Measurements from ENCODE around the gene HIVEP1. TPM values are rescaled to one million over a fixed set of nuclear protein-coding genes. Genes with fewer than 3 reads are reported as not detected.
"Not testable (repeated sequence)": the region's sequence is repeated elsewhere in the genome, so short reads cannot be mapped to it uniquely, and the experiment has no call there.

The HIVEP1 gene
- total and polyA plus RNA-seq, 3 donors from 2014 or later, result 15.5 to 53.3 (median 44.1) TPM

DNA sequence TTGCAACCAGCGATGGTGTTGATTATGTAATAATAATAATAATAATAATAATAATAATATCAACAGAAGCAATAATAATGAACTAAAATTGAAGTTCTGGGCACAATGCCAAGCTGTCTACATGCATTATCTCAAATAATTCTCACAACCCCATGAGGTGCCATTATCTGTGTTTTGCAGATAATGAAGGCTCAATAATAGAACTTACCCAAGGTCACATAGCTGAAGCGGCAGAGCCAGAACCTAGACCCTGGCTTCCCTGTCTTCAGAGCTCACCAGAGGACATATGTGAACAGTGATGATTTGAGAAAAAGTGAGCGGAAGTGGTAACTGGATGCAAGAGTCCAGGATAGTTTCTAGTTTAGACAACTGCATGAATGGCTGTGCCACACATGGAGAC, 91.0 kb downstream of the HIVEP1 start:
- no peak for DNase-seq

GRCh38 chr6:12105271-12105670, 93.2 kb downstream of the HIVEP1 start:
- H3K27ac ChIP-seq, result no peak overlapping the region
- no peak overlapping the region for H3K4me3 ChIP-seq
- no peak for DNase-seq
- intact Hi-C loops (cut with DNase I; ENCODE audit: low total_unique reads), result no loop called here
- H3K27me3 ChIP-seq, result no peaks in the 10 kb centered on the region
- WGBS, 2 donors, result 88 to 98% methylated on average over 2 of the region's 2 CpGs
- H3K36me3 ChIP-seq (ENCODE audit: low read depth, missing control alignments), result no peaks in the 10 kb centered on the region
- TF ChIP-seq, protein P1, sequence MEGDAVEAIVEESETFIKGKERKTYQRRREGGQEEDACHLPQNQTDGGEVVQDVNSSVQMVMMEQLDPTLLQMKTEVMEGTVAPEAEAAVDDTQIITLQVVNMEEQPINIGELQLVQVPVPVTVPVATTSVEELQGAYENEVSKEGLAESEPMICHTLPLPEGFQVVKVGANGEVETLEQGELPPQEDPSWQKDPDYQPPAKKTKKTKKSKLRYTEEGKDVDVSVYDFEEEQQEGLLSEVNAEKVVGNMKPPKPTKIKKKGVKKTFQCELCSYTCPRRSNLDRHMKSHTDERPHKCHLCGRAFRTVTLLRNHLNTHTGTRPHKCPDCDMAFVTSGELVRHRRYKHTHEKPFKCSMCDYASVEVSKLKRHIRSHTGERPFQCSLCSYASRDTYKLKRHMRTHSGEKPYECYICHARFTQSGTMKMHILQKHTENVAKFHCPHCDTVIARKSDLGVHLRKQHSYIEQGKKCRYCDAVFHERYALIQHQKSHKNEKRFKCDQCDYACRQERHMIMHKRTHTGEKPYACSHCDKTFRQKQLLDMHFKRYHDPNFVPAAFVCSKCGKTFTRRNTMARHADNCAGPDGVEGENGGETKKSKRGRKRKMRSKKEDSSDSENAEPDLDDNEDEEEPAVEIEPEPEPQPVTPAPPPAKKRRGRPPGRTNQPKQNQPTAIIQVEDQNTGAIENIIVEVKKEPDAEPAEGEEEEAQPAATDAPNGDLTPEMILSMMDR (IDR thresholded peaks at IDR 0.05), result no peak
- TF ChIP-seq POLR2A (IDR thresholded peaks at IDR 0.05), result no peak
- no peaks in the 10 kb centered on the region for H3K9me3 ChIP-seq
- H3K4me1 ChIP-seq, result no peaks in the 10 kb centered on the region

More for the DNA sequence above, 91.0 kb downstream of the HIVEP1 start:
- no peak overlapping the region for H3K4me3 ChIP-seq
- no peaks in the 10 kb centered on the region for H3K36me3 ChIP-seq (ENCODE audit: low read depth, missing control alignments)
- H3K4me1 ChIP-seq, result no peaks in the 10 kb centered on the region
- no peak overlapping the region for H3K27ac ChIP-seq
- no peak for TF ChIP-seq POLR2A (IDR thresholded peaks at IDR 0.05)
- TF ChIP-seq, protein P1 (IDR thresholded peaks at IDR 0.05), result no peak
- no peaks in the 10 kb centered on the region for H3K9me3 ChIP-seq
- intact Hi-C loops (cut with DNase I; ENCODE audit: low total_unique reads), result no loop called here
- H3K27me3 ChIP-seq, result no peaks in the 10 kb centered on the region
- 76 to 85% methylated on average over 3 of the region's 3 CpGs for WGBS, 2 donors

DNA sequence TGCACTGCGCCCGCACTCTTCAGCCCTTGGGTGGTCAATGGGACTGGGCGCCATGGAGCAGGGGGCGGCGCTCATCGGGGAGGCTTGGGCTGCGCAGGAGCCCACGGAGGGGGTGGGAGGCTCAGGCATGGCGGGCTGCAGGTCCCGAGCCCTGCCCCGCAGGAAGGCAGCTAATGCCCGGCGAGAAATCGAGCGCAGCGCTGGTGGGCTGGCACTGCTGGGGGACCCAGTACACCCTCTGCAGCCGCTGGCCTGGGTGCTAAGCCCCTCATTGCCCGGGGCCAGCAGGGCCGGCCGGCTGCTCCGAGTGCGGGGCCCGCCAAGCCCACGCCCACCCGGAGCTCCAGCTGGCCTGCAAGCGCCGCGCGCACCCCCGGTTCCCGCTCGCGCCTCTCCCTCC, 96.3 kb downstream of the HIVEP1 start:
- DNase-seq; H3K27ac ChIP-seq; H3K27me3 ChIP-seq; H3K36me3 ChIP-seq (ENCODE audit: low read depth, missing control alignments); H3K9me3 ChIP-seq; H3K4me1 ChIP-seq; intact Hi-C loops (cut with DNase I; ENCODE audit: low total_unique reads): not testable (repeated sequence)
- 84 to 96% methylated on average over 8 to 17 of the region's 33 CpGs for WGBS, 2 donors
- peak overlapping the region; percentile 21 to 36 for H3K4me3 ChIP-seq

DNA sequence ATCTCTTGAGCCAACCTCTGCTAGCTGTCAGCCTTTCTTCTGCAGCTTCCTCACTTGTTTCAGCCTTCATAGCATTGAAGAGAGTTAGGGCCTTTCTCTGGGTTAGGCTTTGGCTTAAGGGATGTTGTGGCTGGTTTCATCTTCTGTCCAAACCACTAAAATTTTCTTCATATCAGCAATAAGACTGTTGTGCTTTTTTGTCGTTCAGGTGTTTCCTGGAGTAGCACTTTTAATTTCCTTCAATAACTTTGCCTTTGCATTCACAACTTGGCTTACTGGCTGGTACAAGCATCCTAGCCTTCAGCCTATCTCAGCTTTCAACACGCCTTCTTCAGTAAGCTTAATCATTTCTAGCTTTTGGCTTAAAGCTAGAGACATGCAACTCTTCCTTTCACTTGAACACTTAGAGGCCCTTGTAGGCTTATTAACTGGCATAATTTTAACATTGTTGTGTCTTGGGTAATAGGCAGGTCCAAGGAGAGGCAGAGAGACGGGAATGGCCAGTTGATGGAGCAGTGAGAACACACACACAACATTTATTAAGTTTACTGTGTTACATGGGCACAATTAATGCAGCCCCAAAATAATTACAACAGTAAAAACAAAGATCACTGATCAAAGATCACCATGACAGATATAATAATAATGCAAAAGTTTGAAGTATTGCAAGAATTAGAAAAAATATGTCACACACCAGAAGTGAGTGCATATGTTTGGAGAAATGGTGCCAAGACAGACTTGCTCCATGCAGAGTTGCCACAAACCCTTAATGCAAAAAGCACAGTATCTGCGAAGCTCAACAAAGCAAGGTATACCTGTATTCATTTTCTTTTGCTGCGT, 98.6 kb downstream of the HIVEP1 start:
- H3K27me3 ChIP-seq, result no peaks in the 10 kb centered on the region
- H3K9me3 ChIP-seq, result no peaks in the 10 kb centered on the region
- H3K4me3 ChIP-seq, result no peak overlapping the region
- H3K4me1 ChIP-seq, result no peaks in the 10 kb centered on the region
- H3K27ac ChIP-seq, result no peak overlapping the region
- WGBS, 2 donors, result 89 to 92% methylated on average over 5 of the region's 5 CpGs
- no peak for DNase-seq
- intact Hi-C loops (cut with DNase I; ENCODE audit: low total_unique reads), result no loop called here
- TF ChIP-seq POLR2A (IDR thresholded peaks at IDR 0.05), result no peak
- TF ChIP-seq, protein P1 (IDR thresholded peaks at IDR 0.05), result no peak
- H3K36me3 ChIP-seq (ENCODE audit: low read depth, missing control alignments), result no peaks in the 10 kb centered on the region

DNA sequence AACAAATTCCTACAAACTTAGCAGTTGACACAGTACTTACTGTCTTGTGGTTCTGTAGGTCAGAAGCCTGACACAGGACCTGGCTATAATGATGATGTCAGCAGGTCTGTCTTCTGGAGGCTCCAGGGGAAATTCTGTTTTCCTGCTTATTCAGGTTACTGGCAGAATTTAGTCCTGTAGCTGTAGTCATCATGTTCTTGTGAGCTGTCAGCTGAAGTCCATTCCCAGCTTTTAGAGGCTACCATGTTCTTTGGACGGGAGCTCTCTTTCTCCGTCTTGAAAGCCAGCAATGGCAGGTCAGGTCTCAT, 99.2 kb downstream of the HIVEP1 start:
- Histone ChIP-seq H3K4me3 (no peak overlapping the region), H3K9me3 (no peaks in the 10 kb centered on the region), H3K27ac (no peak overlapping the region), H3K4me1 (no peaks in the 10 kb centered on the region), H3K27me3 (no peaks in the 10 kb centered on the region), H3K36me3 (ENCODE audit: low read depth, missing control alignments) (no peaks in the 10 kb centered on the region)
- TF ChIP-seq, protein P1 (IDR thresholded peaks at IDR 0.05), result no peak
- no peak for TF ChIP-seq POLR2A (IDR thresholded peaks at IDR 0.05)
- intact Hi-C loops (cut with DNase I; ENCODE audit: low total_unique reads), result no loop called here
- WGBS, 2 donors, result 96% methylated on average over 2 of the region's 2 CpGs
- no peak for DNase-seq

Measured in testis (tissue), 3 donors.